ENCODE measurements around the gene POU5F2.

POU5F2 gene, protein sequence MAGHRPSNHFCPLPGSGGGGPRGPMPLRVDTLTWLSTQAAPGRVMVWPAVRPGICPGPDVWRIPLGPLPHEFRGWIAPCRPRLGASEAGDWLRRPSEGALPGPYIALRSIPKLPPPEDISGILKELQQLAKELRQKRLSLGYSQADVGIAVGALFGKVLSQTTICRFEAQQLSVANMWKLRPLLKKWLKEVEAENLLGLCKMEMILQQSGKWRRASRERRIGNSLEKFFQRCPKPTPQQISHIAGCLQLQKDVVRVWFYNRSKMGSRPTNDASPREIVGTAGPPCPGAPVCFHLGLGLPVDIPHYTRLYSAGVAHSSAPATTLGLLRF

DNA sequence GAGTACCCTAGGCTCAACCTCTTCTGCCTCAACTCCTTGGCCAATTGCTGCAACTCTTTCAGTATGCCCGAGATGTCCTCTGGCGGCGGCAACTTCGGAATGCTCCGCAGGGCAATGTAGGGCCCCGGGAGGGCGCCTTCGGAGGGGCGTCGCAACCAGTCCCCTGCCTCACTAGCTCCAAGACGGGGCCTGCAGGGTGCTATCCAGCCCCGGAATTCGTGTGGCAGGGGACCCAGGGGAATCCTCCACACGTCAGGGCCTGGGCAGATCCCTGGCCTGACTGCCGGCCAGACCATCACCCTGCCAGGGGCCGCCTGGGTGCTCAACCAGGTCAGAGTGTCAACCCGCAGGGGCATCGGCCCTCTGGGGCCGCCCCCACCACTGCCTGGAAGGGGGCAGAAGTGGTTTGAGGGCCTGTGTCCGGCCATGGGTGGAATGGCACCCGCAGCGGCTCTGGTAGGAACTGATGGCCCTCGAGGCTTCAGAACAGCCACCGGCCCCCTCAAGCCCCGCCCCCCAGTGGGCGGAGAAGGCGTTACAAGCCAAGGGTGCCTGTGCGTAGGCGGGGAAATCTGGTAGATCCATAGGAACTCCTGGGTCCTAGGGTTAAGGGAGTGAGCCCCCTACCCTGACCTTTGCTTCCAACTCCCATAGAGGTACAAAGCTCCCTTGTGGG is at the start of gene POU5F2:
Gene POU5F2 (minus strand): TSS at position 465 of the 676 bp plus-strand sequence. CDS start 37 bp downstream, at position 428.
- DNase-seq = no peak

DNA sequence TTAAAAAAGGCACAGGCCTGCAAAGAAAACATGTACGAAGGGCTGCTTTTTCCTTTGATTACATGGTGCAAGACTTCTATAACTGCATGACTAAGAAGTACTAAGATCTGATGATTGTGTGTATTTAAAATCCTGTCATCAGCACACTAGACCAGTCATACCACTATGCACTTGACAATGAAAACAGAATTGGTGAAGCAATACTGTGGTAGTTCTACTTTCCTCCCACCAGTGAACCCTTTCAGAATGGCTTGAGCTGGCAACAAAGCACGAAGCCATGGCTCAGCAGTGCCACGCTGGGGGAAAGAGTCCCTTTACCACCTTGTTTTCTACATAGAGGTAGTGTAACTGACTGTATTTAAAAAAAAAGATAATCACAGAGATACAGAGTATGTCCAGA is 49.0 kb upstream of the POU5F2 start:
- DNase-seq = no peak

DNA sequence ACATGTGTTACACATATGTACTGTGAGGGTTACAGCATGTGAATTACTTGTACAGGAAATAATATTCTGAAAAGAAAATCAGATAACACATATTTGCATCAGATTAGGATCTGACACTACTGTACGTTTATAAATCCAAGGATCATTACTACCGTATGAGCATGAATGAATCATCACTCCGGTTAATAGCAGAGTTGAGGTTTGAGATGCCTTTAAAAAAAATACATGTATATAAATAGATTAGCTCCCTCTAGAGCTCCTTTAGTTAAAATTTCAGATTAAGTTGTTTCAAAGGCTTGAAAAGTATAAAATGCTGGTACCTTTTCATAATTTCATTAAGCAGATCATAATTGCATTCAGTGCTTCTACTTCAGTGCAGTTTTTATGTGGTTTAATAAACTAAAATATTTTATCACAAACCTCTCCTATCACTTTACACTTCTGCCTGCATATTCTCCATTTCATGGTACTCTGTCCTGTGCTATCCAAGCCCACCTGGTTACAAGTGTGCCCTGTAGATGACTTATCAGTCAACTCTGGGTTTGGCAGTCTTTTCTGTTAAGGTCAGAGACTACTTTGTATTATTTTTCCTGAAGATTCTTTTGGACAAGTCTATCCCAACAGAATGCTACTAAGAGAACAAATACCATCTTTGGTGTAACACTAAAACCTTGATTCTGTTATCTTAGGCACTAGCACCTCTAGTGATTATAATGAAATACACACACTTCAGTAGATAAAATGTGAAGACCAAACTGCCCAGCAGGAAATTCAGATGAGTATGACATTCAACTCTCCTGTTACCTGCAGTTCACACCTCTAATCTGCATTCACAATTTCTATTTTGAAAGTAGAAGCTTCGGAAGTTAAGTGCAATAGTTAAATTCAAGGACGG is 48.0 kb upstream of the POU5F2 start:
- no peak for DNase-seq

DNA sequence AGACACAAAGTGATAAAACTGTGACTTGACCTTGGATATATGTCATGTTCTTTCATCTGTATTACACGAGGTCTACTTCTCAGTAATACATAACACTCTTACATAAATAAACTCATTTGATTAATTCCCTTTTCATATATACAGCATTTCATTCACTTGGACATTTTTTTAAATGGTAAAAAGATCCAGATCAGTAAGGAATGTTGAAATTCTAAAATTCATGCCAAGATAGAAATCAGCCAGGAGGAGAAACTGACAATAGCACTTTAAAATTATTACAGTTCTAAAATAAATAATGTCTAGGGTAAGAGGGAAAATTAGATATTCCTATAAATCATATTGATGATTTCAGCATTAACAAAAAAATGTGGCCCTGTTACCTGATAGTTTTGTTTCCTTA is 46.2 kb upstream of the POU5F2 start:
- DNase-seq = no peak

DNA sequence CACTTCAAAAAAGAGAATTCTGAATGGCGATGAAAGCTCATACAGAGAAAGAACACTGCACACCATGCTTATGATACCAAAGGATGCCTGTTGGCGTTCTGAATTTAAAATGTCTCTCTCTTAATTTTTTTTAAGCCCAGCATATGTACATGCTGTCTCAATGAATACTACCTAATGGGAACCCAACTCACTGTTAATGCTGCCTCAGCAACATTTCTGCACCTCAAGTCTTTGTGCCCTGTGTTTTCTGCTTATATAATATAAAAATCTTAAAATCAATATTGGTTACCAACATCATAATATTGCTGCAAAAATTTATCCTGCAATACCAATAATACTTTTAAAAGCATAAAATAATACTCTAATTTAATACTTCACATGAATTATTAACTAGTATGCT is 44.1 kb upstream of the POU5F2 start:
- DNase-seq = no peak

DNA sequence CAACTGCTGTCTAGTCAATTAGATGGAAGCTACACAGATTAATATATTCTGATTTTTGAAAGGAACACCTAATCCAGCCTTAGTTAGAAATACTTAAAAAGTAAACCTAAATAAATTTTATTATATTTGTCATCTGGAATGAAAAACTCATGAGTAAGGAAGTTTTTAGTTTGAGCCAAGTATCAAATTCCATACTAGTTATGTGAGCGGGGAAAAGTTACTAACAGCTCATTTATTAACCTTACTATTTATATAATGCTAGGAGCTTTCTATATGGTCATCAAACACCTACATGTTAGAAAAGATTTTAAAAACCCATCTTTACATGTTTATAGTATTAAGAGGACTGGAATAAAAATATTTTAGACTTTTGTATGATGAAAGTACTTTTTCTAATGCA is 41.6 kb upstream of the POU5F2 start:
- DNase-seq = no peak

DNA sequence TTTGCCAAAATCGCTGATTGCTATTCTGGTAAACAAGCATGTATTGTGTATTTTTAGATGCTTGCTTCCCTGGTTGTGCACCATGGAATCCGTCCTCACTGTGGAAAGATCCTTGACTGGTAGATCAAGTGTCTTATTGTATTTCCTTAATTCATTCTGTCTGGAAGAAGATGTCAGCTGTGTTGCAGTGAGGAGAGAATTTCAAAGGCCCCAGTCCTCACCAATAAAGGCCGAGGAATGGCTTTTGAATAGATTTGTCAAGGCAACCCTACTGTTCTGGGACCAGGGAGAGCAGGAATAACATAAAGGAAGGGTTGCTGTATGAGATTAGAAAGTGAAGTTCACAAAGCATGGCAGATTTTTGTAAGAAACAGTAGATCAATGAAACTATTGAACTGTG is 36.2 kb upstream of the POU5F2 start:
- no peak for DNase-seq

DNA sequence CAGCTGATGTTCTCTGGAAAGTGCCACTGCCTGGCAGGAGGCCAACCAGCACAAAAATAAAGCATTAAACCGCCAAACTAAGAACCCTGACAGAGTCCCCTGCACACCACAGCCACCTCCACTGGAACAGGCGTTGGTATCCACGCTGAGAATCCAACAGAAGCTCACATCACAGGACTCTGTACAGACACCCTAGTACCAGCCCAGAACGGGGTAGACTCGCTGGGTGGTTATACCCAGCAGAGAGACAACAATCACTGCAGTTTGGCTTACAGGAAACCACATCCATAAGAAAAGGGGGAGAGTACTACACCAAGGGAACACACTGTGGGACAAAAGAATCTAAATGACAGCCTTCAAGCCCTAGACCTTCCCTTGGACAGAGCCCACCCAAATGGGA is 15.0 kb upstream of the POU5F2 start:
- DNase-seq = no peak

DNA sequence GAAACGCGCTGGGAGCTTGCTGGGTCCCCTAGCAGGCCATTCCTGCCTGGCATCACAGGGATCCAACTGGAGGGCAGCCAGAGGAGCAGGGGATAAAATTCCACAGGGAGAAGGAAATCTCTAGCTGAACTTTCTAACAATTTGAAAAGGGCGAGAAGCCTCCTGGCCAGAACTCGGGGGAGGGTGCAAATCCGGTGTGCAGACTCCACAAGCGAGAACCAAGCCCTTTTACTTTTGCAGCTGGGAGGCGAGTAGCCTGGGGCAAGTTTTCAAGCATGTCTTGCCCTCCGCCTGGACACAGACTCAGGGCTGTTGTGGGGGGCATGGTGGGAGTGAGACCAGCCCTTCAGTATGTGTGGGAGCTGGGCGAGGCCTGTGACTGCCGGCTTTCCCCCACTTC is 14.3 kb upstream of the POU5F2 start:
- no peak for DNase-seq

DNA sequence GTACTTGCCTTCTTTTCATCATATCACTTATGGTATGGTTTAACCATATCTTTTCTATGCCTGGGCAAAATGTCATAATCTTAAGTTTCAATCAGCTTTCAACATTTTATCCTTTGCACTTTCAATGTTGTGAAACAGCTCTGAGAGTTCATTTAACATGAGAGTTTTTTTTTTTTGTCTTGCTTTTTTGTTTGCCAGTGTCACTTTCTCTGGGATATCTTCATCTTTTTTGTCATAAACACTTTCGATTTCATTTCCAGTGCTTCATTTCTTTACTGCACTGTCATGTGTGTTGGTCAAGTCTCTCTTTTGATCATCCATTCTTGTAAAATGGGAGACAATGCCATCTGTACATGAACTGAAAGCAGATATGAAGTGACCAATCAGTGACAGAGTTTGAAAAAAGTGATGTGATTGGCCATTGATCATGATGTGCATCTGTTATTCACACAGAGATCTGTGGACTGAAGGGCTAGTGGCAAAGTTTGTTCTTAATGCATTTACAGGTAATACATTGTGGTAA is 7.5 kb upstream of the POU5F2 start:
- no peak for DNase-seq

DNA sequence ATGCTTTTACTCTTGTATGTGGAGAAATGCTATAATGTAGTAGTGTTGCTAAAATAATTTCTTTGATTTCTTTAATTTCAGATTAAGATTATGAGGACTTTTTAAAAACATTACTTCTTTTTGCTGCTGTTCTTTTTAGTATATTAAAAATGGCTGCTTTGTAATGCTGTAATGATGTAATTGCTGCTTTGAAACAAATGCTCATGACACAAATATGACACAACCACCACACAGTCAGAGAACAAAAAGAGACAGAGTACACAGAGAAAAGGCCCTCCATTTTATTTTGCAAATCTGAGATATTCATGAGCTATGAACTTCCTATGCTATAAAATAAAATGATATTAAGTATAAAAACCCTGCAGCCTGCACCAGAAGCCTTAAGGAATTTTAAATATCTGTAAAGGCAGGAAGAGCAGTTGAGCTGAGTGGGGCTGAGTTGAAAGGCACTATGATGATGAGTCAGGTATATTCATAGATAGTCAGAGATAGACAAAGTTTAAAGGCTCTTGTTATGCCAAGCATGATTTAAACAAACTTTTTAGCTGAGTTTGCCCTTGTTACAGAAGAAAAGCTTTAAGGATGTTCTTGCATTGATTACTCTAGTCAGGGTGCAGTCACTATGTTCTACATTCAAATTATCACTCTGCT is 5.1 kb upstream of the POU5F2 start:
- DNase-seq = no peak

DNA sequence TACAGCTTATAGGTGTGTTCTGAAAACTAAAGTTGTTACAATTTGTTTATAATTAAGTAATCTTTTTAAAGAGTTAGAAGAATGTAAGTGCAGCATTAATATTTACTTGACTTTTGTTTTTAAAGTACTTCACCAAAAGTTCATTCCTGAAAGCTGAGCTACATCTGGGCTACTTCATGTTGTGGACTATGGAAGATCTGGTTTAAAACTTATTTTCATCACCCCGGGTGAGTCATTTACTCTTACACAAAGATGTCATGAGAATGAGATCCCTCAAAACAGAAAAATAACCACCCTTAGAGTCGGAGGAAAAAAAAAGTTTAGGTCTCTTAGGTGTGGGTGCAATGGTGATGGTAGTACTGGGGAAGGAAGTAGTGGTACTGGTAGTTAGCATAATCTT is 5.1 kb downstream of the POU5F2 start:
- no peak for DNase-seq

DNA sequence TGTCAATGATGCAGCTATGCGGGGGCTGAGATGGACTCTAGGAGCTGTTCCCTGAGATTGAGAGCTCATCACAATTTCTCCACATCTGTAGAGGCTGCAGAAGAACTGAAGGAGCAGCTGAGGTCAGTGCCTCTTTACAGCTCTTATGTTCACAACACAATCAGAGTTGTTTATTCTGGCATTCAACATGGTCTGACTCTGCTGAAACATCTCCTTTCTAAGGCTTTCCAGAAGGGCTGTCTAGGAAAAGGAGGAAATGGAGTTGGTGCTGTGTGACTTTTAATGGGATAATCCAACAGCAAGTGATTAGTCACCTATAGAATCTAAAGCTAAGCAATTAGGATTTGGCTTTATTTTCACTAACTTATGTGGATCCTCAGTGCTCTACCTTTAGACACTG is 6.0 kb downstream of the POU5F2 start:
- DNase-seq = no peak

DNA sequence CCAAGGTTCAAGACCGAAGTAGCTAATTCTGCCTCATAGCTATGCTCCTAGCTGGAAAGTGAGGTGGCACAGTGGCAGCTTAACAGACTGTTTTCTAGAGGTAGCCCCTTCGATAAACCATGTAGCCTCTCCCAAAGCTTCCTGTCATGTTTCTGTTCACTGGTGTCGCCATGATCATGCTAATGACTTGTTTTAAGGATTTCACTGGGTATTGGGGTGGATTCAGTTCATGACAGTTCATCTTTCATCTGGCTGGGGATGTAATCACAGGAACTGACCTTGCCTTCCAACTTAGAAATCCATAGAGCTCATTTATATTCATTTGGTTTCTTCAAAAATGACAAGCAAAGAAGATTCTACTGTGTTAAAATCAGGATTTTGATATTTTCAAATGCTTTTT is 9.4 kb downstream of the POU5F2 start:
- no peak for DNase-seq

DNA sequence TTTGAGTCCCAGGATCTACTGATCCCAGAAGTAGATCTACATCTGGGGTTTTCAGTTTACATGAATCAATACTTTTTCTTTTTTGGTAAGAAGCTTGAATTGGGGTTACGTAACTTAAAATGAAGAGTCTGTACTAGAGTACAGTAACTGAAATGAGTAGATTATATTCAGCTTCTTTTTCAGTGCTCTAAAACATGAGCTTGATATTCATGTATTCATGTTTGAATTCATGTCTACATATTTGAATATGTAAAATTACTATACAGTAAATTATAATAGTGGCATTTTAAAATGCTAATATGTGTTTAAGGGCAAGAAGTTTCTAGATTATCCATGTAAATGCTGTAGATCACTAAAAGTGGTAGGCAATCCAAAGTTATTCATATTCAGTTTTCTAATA is 14.8 kb downstream of the POU5F2 start:
- no peak for DNase-seq

DNA sequence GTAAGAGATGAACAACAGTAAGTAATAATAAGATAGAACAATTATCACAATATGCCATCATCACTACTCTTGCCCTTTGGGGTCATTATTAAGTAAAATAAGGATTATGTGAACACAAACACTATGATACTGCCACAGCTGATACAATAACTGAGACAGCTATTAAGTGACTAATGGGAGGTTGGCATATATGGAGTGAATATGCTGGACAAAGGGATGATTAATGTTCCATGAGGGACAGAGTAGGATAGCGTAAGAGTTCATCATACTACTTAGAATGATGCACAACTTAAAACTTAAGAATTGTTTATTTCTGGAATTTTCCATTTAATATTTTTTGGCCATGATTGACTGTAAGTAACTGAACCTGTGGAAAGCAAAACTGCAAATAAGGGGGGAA is 16.6 kb downstream of the POU5F2 start:
- no peak for DNase-seq

DNA sequence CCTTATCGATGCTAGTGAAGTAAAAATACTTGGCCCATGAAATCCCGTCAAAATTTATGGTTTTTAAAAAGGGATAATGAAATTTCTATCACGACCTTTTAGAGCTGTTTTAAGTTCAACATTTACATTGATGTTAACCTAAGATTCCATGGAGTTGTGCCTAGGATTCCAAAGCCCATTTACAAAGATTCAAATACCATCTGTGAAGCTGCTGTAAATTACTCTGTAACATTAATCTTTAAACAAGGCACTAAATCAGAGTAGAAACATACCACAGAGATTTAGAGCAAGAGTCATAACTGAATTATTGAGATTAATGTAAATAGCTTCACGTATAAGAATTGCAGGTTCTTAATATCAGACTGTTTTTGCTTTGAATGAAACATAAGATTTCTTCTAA is 17.7 kb downstream of the POU5F2 start:
- no peak for DNase-seq

DNA sequence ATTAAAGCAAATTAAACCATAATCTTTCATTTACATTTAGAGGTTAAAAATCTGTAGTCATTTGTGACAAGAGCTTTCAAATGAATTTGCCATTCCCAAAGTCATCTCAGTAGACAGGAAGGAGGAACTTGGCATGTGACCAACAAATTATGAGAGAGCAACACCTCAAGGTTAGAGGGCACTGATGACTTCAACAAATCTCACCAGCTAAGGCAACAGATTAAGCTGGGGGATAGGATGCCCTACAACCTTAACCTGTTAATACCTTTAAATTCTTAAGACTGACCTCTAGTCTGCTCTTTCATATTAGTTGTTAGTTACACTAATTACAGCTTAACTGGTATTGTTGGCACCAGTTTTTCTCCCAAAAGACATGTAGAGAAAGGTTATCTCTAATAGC is 18.4 kb downstream of the POU5F2 start:
- no peak for DNase-seq

DNA sequence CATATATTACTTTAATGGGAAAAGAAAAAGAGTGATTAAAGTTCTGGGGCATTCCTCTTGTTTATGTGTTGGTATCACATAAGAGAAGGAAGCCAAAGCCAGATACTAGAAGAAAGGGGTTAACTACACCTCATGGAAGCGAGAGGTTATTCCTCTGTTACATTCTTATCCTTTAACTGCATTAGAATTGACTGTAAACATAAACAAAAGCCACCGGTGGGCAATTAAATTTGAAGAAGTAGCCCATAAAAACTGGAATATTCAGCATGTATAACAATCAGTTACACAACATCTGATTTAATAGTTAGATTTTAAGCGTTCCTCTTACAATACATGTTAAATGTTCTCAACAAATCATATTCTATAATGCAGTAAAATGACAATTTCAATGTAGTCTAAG is 18.8 kb downstream of the POU5F2 start:
- DNase-seq = no peak

DNA sequence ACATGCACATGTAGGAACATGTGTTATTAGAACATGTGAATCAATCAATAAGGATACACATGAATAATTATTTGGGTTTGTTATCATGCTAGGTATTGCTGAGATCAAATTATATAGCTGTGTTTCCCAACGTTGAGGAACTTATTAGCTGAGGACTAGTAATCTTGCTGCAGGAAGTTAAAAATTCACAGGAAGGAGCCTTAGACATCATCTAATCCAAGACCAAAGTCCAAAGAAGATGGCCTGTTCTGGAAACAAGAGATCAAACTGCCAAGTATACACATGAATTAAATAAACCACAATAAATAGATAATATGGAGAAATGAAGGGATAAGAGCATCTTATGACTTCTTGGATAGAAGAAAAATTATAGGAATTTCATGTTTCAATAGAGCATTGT is 19.9 kb downstream of the POU5F2 start:
- DNase-seq = no peak

DNA sequence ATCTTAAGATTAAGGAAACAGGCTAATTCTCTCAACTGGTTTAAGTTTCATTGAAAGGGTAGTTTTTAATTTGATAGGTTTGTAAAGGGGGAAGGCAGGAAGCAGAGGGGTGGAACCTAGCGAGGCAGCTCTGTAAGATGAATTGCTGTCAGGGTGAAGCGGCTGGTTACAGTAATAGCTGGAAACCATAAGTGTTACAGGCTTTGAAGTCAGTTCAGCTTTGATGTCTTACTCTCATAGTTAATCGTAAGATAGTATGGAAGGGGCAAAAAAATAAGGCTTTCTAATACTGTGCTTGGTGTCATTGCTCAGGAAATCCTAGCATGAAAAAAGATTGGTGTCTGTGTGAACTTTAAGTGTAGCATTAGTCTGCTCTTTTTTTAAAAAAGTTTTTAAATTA is 20.3 kb downstream of the POU5F2 start:
- no peak for DNase-seq

DNA sequence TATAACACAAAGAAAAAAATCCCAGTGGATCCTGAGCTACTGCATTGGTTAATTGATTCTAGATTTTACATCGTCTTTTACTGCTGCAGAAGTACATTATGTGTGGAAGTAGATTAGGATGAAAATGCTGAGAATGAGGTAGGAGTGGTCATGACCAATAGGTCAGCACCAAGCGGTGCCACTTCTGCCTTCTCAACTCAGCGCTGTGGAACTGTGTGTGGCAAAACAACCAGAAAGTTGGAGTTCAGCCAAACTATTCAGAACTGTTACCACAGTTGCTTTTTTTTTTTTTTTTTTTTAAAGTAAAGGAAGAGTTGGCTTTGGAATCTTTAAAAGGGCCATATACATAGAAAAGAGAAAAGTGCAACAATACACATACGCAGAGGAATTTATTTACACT is 24.2 kb downstream of the POU5F2 start:
- peak; percentile 39 for DNase-seq

DNA sequence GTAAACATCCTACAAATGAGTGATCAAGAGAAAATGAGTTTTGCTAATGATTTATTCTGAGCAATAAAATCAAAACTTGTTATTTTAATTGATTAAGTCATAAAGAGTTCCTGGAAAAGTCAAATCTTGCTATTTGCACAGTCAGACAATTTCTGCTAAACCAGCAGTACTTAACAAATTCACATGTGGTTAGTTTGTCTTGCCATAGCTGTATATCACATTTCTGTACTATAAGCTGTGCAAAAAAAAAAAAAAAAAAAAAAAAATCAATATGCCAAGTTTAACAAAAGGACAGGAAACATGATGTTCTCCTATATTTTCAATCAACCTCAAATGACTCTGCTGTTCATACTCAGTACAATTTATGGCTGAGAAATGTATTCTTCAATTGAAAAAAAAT is 24.9 kb downstream of the POU5F2 start:
- DNase-seq = no peak
